ENCODE results near the gene SH2D7. TPM values are rescaled to one million over a fixed set of nuclear protein-coding genes. Genes with fewer than 3 reads are reported as not detected.

SH2D7 gene
- polyA plus RNA-seq, 1 donor from 2014 or later: not detected

GRCh38 chr15:78084449-78084750, 8.0 kb upstream of the SH2D7 start:
- Histone ChIP-seq H2AFZ (ENCODE audit: low read depth, low read length) (no peak overlapping the region), H3K4me3 (ENCODE audit: low read length) (no peak overlapping the region)

GRCh38 chr15:78085928-78086327, 6.4 kb upstream of the SH2D7 start:
- H3K4me2 ChIP-seq (ENCODE audit: low read length): no peak overlapping the region
- TF ChIP-seq MXI1 (conservative IDR thresholded peaks at IDR 0.05; ENCODE audit: poor library complexity, severe bottlenecking) (no peak), TAF1 (IDR thresholded peaks at IDR 0.05; ENCODE audit: low read depth) (no peak), SMC3 (conservative IDR thresholded peaks at IDR 0.05; ENCODE audit: poor library complexity) (no peak), EZH2 (IDR thresholded peaks at IDR 0.05; ENCODE audit: borderline replicate concordance, insufficient read depth, low read length, poor library complexity, severe bottlenecking) (no peak), EP300 (conservative IDR thresholded peaks at IDR 0.05; ENCODE audit: poor library complexity, severe bottlenecking) (no peak), POLR2AphosphoS5 (IDR thresholded peaks at IDR 0.05) (no peak), REST (IDR thresholded peaks at IDR 0.05; ENCODE audit: borderline replicate concordance) (no peak)

More at GRCh38 chr15:78084449-78084750, 8.0 kb upstream of the SH2D7 start:
- no peak overlapping the region for H3K9ac ChIP-seq (ENCODE audit: low read length)
- no peaks in the 10 kb centered on the region for H4K20me1 ChIP-seq (ENCODE audit: insufficient read depth)
- TF ChIP-seq EP300 (conservative IDR thresholded peaks at IDR 0.05; ENCODE audit: poor library complexity, severe bottlenecking) (no peak), SMC3 (conservative IDR thresholded peaks at IDR 0.05; ENCODE audit: poor library complexity) (no peak), POLR2AphosphoS5 (IDR thresholded peaks at IDR 0.05) (no peak), EZH2 (IDR thresholded peaks at IDR 0.05; ENCODE audit: borderline replicate concordance, insufficient read depth, low read length, poor library complexity, severe bottlenecking) (no peak), RAD21 (conservative IDR thresholded peaks at IDR 0.05) (no peak), REST (IDR thresholded peaks at IDR 0.05; ENCODE audit: borderline replicate concordance) (no peak), MXI1 (conservative IDR thresholded peaks at IDR 0.05; ENCODE audit: poor library complexity, severe bottlenecking) (no peak), CTCF (IDR thresholded peaks at IDR 0.05; ENCODE audit: poor library complexity, severe bottlenecking) (no peak), TAF1 (IDR thresholded peaks at IDR 0.05; ENCODE audit: low read depth) (no peak)
- H3K9me3 ChIP-seq (ENCODE audit: low read length): no peaks in the 10 kb centered on the region
- no peaks in the 10 kb centered on the region for H3F3A ChIP-seq (ENCODE audit: insufficient read depth, low read length, poor library complexity, severe bottlenecking)
- no peak overlapping the region for H3K4me2 ChIP-seq (ENCODE audit: low read length)
- no peaks in the 10 kb centered on the region for H3K36me3 ChIP-seq (ENCODE audit: insufficient read depth, low read length)
- H3K9me2 ChIP-seq (ENCODE audit: insufficient read depth, low read length): no peaks in the 10 kb centered on the region
- H3K27me3 ChIP-seq (ENCODE audit: insufficient read depth, low read depth, low read length): no peaks in the 10 kb centered on the region
- no peak overlapping the region for H3K27ac ChIP-seq (ENCODE audit: low read length)
- H3K79me2 ChIP-seq (replicated peaks; ENCODE audit: insufficient read depth, low read length): no peaks in the 10 kb centered on the region

More at GRCh38 chr15:78085928-78086327, 6.4 kb upstream of the SH2D7 start:
- H3K27ac ChIP-seq (ENCODE audit: low read length): no peak overlapping the region
- H4K20me1 ChIP-seq (ENCODE audit: insufficient read depth): no peaks in the 10 kb centered on the region
- H3K9me2 ChIP-seq (ENCODE audit: insufficient read depth, low read length): no peaks in the 10 kb centered on the region
- H2AFZ ChIP-seq (ENCODE audit: low read depth, low read length): no peak overlapping the region
- no peaks in the 10 kb centered on the region for H3K79me2 ChIP-seq (replicated peaks; ENCODE audit: insufficient read depth, low read length)
- H3K27me3 ChIP-seq (ENCODE audit: insufficient read depth, low read depth, low read length): no peaks in the 10 kb centered on the region
- H3K9me3 ChIP-seq (ENCODE audit: low read length): no peaks in the 10 kb centered on the region
- H3K4me3 ChIP-seq (ENCODE audit: low read length): no peak overlapping the region
- H3K9ac ChIP-seq (ENCODE audit: low read length): no peak overlapping the region
- H3K36me3 ChIP-seq (ENCODE audit: insufficient read depth, low read length): no peaks in the 10 kb centered on the region
- H3F3A ChIP-seq (ENCODE audit: insufficient read depth, low read length, poor library complexity, severe bottlenecking): no peaks in the 10 kb centered on the region

Measured in neural cell (in vitro differentiated cells).